ENCODE data around the gene ZNF664.

ZNF664 gene

DNA sequence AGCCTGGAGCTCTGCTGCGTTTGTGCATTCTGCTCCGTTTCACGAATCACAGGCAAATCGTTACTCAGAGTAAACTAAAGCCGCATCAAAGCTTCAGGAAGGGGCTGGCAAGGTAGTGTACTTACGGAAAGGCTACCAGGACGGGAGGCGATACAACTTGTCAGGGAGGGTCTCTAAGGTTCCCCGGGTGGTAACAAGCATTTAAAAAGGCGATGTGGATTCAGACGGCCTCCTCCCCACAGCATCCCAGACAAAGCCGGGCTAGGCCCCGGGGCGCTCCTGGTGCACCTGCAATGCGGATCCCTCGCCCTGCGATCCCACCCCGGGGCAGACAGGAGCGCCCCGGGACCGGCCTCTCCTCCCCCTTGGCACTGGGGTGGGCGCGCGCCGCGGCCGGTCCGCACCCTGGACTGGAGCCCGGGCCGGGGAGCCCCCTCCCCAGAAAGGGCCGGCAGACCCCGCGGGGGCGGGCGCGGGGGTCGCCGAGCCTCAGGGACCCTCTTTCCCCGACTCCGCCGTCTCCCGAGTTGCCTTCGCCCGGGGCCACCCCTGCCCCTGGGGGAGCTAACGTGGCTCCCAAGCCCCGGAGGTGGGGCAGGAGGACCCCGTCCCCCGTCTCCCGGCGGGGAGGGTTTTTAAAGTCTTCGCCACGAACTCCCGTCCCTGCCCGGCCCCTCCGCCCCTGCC is 1.1 kb upstream of the ZNF664 start:
- no peaks in the 10 kb centered on the region for H3K27me3 ChIP-seq (ENCODE audit: control insufficient read depth, insufficient read depth, low read length)
- no peaks in the 10 kb centered on the region for H3K36me3 ChIP-seq (ENCODE audit: control insufficient read depth, insufficient read depth, low read length)
- H3K9ac ChIP-seq (ENCODE audit: low read length), result peak overlapping the region; percentile 83
- H3K4me3 ChIP-seq (ENCODE audit: low read length), result peak overlapping the region; percentile 90
- H3K4me1 ChIP-seq (ENCODE audit: control insufficient read depth, insufficient read depth, low read length), result peaks cover 7% of the 10 kb centered on the region
- H3K27ac ChIP-seq (ENCODE audit: low read depth, low read length), result peak overlapping the region; percentile 88

DNA sequence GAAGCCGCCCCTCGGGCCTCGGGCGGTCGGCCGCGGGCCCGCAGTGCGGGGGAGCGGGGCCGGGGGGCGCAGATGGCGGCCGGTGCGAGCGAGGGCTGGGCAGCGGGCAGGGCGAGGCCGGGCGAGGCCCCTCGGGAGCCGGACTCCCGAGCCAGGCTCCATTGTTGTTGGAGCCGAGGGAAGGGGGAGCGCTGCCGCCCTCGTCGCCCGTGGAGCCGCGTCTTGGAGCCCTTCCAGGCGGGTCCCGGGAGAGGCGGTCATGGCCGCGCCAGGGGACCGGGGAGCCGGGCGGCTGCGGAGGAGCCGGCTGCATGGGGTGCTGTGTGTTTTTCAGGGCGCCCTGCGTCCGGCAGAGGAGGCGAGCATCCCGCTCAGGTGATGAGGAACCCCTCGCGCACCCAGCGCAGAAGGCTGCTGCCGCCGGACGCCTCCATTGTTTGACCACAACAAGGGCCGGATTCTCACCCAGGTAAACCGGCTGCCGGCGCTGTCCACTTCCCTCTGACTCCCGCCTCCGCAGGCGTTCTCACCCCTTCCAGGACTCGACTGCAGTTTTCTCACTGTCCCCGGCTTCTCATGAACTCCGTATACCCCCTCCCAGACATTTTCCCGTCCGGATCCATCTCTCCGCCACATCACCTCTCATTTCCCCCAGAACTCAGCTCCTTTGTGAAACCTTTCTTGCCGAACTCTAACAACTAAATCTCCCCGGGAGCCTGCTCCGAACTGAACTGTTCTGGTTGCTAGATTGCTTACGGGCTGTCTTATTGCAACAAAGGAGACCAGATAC is 732 bp downstream of the ZNF664 start:
- peak overlapping the region; percentile 24 for H3K27ac ChIP-seq (ENCODE audit: low read depth, low read length)

DNA sequence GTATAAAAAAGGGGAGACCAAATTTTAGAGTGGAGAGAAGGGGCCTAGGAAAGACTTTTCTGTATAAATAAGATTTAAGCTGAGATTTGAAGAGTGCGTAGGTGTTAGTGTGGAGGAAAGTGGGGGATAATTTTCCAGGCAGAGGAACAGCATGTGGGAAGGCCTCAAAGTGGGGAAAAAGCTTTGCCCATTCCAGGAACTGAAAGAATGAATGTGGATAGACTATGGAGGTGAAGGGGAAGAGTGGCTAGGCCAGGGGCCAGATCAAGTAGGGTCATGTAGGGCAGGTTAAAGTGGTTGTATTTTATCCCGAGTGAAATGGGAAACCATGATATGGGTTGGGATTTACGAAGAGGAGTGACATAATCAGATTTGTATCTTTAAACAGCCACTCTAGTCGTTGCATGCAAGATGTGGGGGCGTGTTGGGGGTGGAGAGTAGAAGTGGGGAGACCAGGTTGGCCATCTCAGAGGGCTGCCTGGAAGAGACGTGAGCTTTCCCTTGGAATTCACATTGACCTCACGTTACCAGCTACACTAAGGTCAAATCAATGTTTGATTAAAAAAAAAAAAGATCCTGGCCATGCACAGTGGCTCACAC is 3.3 kb downstream of the ZNF664 start:
- Histone ChIP-seq H3K9ac (ENCODE audit: low read length) (no peak overlapping the region), H3K36me3 (ENCODE audit: control insufficient read depth, insufficient read depth, low read length) (no peaks in the 10 kb centered on the region)

More for the DNA sequence above, 732 bp downstream of the ZNF664 start:
- Histone ChIP-seq H3K27me3 (ENCODE audit: control insufficient read depth, insufficient read depth, low read length) (no peaks in the 10 kb centered on the region), H3K4me1 (ENCODE audit: control insufficient read depth, insufficient read depth, low read length) (peaks cover 7% of the 10 kb centered on the region), H3K36me3 (ENCODE audit: control insufficient read depth, insufficient read depth, low read length) (no peaks in the 10 kb centered on the region), H3K9ac (ENCODE audit: low read length) (peak overlapping the region; percentile 40), H3K4me3 (ENCODE audit: low read length) (peak overlapping the region; percentile 78)

DNA sequence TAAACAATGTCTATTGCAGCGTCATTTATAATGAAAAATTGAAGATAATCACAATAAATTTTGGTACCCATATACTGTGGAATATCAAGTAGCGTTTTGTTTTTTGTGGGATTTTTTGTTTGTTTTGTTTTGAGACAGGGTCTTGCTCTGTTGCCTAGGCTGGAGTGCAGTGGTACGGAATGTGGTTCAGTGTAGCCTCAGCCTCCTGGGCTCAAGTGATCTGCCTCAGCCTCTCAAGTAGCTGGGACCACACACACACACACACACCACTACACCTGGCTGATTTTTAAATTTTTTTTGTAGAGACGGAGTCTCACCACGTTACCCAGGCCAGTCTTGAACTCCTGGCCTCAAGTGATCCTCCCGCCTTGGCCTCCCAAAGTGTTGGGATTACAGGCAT is 6.6 kb downstream of the ZNF664 start:
- no peak overlapping the region for H3K4me3 ChIP-seq (ENCODE audit: low read length)
- H3K27me3 ChIP-seq (ENCODE audit: control insufficient read depth, insufficient read depth, low read length), result no peaks in the 10 kb centered on the region
- no peaks in the 10 kb centered on the region for H3K36me3 ChIP-seq (ENCODE audit: control insufficient read depth, insufficient read depth, low read length)
- H3K27ac ChIP-seq (ENCODE audit: low read depth, low read length), result no peak overlapping the region
- no peak overlapping the region for H3K9ac ChIP-seq (ENCODE audit: low read length)
- no peaks in the 10 kb centered on the region for H3K4me1 ChIP-seq (ENCODE audit: control insufficient read depth, insufficient read depth, low read length)

More for the DNA sequence above, 3.3 kb downstream of the ZNF664 start:
- Histone ChIP-seq H3K27ac (ENCODE audit: low read depth, low read length) (no peak overlapping the region), H3K4me3 (ENCODE audit: low read length) (no peak overlapping the region), H3K27me3 (ENCODE audit: control insufficient read depth, insufficient read depth, low read length) (no peaks in the 10 kb centered on the region), H3K4me1 (ENCODE audit: control insufficient read depth, insufficient read depth, low read length) (peaks cover 4% of the 10 kb centered on the region)

DNA sequence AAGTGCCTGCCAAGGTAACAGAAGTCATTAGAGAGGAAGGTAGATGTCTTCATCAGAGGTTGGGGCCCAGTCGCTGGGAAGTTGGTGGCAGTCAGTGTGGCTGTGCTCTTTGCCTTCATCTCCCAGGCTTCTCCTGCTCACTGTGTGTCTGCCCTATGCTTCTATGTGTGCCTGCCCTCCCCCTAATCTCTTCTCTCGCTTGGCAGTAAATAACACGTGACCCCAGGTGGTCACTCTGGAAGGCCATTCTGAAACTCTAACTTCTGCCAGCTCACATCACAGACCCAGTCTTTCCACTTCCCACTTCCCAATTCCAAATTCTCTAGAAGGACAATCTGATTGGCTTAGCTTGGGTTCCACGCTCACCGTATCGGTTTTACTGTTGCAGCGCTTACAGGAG is 9.3 kb downstream of the ZNF664 start:
- Histone ChIP-seq H3K4me1 (ENCODE audit: control insufficient read depth, insufficient read depth, low read length) (no peaks in the 10 kb centered on the region), H3K27ac (ENCODE audit: low read depth, low read length) (no peak overlapping the region), H3K27me3 (ENCODE audit: control insufficient read depth, insufficient read depth, low read length) (no peaks in the 10 kb centered on the region), H3K9ac (ENCODE audit: low read length) (no peak overlapping the region), H3K36me3 (ENCODE audit: control insufficient read depth, insufficient read depth, low read length) (no peaks in the 10 kb centered on the region), H3K4me3 (ENCODE audit: low read length) (no peak overlapping the region)

DNA sequence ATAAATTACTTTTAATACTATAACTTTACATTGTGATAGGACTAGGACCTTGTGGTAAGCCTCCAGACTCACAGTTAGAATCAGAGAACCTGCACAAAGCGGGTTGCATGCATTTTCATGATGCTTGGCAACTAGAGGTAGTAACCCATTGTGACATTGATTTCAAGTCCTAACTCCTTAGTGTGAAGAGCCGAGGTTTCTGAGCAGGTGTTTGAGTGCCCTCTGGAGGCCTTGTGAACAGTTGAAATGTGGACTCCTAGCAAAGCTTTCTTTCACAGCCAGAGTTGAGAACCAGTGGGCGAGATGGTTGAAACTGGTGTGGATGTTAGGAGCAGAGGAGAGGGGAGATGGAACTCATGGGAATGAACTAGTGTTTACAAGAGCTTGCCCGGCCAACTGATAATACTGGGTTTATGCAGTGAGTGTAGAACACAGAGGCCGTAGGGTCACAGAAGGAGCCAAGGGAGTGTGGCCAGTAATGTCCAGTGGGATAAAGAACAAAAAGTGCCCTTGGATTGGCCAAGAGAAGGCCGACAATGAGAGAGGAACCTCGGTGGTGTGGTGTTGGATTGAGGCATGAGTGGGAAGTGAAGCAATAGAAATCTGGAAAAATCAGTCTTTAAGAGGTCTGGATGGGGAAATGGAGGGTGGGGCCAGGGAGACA is 10.9 kb downstream of the ZNF664 start:
- peaks cover 2% of the 10 kb centered on the region for H3K36me3 ChIP-seq (ENCODE audit: control insufficient read depth, insufficient read depth, low read length)
- no peak overlapping the region for H3K27ac ChIP-seq (ENCODE audit: low read depth, low read length)

DNA sequence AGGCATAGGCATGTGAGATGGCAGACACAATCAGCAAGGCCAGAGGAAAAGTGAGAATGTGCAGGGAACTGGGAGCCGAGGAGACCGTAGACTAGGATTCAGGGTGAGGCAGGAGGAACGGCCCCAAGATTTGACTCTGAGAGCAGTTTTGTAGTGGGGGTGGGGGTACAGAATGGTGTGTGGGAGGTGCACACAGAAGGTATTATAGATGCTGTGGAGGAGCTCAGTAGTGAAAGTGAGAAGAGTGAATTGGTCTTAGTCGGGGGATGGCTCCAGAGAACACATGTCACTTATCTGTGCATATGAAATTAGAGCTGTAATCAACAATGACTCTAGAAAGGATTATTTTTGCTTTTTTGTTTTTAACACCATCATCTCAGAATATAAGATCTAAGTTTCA is 11.9 kb downstream of the ZNF664 start:
- no peak overlapping the region for H3K9ac ChIP-seq (ENCODE audit: low read length)
- no peak overlapping the region for H3K4me3 ChIP-seq (ENCODE audit: low read length)
- H3K27me3 ChIP-seq (ENCODE audit: control insufficient read depth, insufficient read depth, low read length), result no peaks in the 10 kb centered on the region
- no peak overlapping the region for H3K27ac ChIP-seq (ENCODE audit: low read depth, low read length)
- no peaks in the 10 kb centered on the region for H3K4me1 ChIP-seq (ENCODE audit: control insufficient read depth, insufficient read depth, low read length)
- H3K36me3 ChIP-seq (ENCODE audit: control insufficient read depth, insufficient read depth, low read length), result peaks cover 6% of the 10 kb centered on the region

More for the DNA sequence above, 10.9 kb downstream of the ZNF664 start:
- Histone ChIP-seq H3K4me3 (ENCODE audit: low read length) (no peak overlapping the region), H3K27me3 (ENCODE audit: control insufficient read depth, insufficient read depth, low read length) (no peaks in the 10 kb centered on the region), H3K9ac (ENCODE audit: low read length) (no peak overlapping the region), H3K4me1 (ENCODE audit: control insufficient read depth, insufficient read depth, low read length) (no peaks in the 10 kb centered on the region)

DNA sequence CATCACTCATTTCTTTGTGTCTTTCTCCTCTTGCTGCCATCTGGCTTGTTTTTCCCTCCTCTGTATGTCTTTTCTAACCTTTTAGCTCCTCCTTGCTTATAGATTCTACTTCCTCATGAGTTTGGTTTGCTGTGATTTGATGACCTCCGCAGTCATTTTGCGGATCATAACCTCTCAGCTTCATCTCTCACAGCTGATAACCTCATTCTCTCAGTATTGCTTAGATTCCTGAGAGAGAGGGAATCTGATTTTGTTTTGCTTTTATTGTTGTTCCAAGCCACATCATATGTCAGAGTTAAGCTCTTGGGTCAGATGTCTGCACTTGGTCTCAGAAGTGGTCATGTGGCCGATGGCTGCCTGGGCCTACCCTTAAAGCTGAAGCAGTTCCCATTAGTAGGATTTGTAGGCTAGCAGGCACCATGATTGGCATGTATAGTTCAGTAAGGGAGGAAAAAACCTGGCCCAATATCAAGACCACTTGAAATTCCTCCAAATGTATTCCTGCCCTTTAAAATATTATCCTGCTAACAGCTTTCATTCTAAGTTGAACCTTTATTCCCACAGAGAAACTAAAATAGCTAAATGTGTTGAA is 13.5 kb downstream of the ZNF664 start:
- H3K4me3 ChIP-seq (ENCODE audit: low read length), result no peak overlapping the region
- H3K9ac ChIP-seq (ENCODE audit: low read length), result no peak overlapping the region
- no peaks in the 10 kb centered on the region for H3K27me3 ChIP-seq (ENCODE audit: control insufficient read depth, insufficient read depth, low read length)
- peaks cover 7% of the 10 kb centered on the region for H3K36me3 ChIP-seq (ENCODE audit: control insufficient read depth, insufficient read depth, low read length)
- no peak overlapping the region for H3K27ac ChIP-seq (ENCODE audit: low read depth, low read length)
- H3K4me1 ChIP-seq (ENCODE audit: control insufficient read depth, insufficient read depth, low read length), result no peaks in the 10 kb centered on the region

DNA sequence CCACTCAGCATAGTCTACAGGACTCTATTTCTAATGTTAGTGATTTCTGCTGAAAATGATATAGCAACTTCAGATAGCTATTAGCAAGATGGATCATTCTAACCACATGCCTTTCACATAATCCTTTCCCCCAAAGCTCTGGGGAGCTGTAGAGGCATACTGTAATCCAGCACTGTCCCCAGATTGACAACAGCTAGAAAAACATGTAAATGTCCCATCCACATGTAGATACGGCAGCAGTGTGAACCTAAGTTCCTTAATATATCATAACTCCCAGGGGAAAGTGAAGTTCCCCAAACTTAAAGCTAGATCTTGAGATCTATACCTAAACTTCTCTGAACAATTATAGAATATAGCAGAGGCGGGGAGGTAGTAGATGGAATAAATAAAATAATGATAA is 14.0 kb downstream of the ZNF664 start:
- Histone ChIP-seq H3K4me1 (ENCODE audit: control insufficient read depth, insufficient read depth, low read length) (no peaks in the 10 kb centered on the region), H3K4me3 (ENCODE audit: low read length) (no peak overlapping the region), H3K27me3 (ENCODE audit: control insufficient read depth, insufficient read depth, low read length) (no peaks in the 10 kb centered on the region), H3K9ac (ENCODE audit: low read length) (no peak overlapping the region), H3K36me3 (ENCODE audit: control insufficient read depth, insufficient read depth, low read length) (peaks cover 11% of the 10 kb centered on the region), H3K27ac (ENCODE audit: low read depth, low read length) (no peak overlapping the region)

DNA sequence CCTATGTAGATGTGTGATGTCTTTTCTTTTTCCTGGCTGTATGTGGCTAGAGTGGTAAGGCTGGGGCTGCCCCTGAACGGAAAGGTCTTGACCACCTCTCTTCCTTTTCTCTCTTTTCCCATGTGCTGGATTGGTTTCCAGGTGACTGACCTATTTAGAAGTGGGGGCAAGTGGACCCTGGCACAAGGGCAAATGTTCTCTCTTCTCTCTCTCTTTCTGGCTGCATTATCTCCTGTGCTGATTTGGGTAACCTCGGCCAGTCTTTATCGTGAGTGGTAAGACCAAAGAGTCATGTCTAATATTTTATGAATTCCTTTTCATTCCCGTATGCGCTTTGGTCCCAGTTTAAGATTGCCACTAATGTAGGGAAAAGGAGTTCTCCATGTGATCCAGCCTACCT is 16.2 kb downstream of the ZNF664 start:
- Histone ChIP-seq H3K36me3 (ENCODE audit: control insufficient read depth, insufficient read depth, low read length) (peaks cover 14% of the 10 kb centered on the region), H3K27me3 (ENCODE audit: control insufficient read depth, insufficient read depth, low read length) (no peaks in the 10 kb centered on the region), H3K27ac (ENCODE audit: low read depth, low read length) (no peak overlapping the region), H3K9ac (ENCODE audit: low read length) (no peak overlapping the region), H3K4me1 (ENCODE audit: control insufficient read depth, insufficient read depth, low read length) (no peaks in the 10 kb centered on the region), H3K4me3 (ENCODE audit: low read length) (no peak overlapping the region)

DNA sequence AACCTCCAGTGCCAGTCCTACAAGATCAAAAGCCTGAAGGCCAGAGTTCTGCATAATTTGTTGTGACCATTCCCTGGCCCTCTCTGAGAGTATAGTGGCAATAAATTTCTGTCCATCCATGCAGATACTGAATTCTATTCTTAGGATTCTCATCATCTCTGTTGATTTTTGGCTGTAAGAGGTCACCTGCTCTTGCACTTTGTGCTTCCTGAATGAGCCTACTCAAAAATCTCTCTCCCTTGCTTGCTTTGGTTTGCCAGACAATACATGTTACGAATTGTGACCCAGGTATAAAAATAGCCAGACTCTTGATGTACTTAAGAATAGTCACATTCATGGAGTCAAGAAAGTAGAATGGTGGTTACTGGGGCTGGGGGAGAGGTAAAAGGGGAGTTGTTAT is 16.7 kb downstream of the ZNF664 start:
- Histone ChIP-seq H3K36me3 (ENCODE audit: control insufficient read depth, insufficient read depth, low read length) (peaks cover 14% of the 10 kb centered on the region), H3K4me1 (ENCODE audit: control insufficient read depth, insufficient read depth, low read length) (no peaks in the 10 kb centered on the region), H3K4me3 (ENCODE audit: low read length) (no peak overlapping the region), H3K27me3 (ENCODE audit: control insufficient read depth, insufficient read depth, low read length) (no peaks in the 10 kb centered on the region), H3K9ac (ENCODE audit: low read length) (no peak overlapping the region), H3K27ac (ENCODE audit: low read depth, low read length) (no peak overlapping the region)

DNA sequence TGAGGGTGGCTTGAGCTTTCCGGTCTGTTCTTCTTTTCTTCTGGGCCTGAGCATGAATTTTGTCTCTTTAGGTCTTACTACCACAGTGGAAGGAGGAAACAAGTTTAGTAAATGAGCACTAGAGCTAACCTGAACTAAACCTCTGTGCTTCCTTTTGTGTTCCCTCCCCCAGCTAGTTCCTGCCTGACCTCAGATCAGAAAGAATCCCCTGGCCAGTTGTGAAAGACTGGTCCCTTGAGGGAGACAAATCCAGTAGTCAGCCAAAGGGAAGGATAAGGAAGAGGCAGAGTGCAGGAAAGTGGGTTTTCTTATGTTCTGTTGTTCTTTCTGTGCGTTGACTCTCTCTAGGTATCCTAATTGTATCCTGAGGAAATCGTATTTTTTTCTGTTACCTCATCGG is 17.5 kb downstream of the ZNF664 start:
- Histone ChIP-seq H3K27ac (ENCODE audit: low read depth, low read length) (no peak overlapping the region), H3K4me1 (ENCODE audit: control insufficient read depth, insufficient read depth, low read length) (no peaks in the 10 kb centered on the region), H3K36me3 (ENCODE audit: control insufficient read depth, insufficient read depth, low read length) (peaks cover 14% of the 10 kb centered on the region), H3K9ac (ENCODE audit: low read length) (no peak overlapping the region), H3K27me3 (ENCODE audit: control insufficient read depth, insufficient read depth, low read length) (no peaks in the 10 kb centered on the region), H3K4me3 (ENCODE audit: low read length) (no peak overlapping the region)
